Endodermal cell (in vitro differentiated cells): ENCODE measurements around the gene COL8A1. TPM values are rescaled to one million over a fixed set of nuclear protein-coding genes. Genes with fewer than 3 reads are reported as not detected.

ENCODE experiments used
- DNase-seq: peaks from one replicate; pipeline ENCODE4 v3.0.0-alpha.2; 2017
- H3K27ac ChIP-seq: 2 replicates; pipeline ENCODE4 v1.5.1; 2013; ENCODE audit warnings: mild to moderate bottlenecking, low read depth, low read length, moderate library complexity
- H3K27me3 ChIP-seq: 2 replicates; pipeline ENCODE4 v1.6.1; 2013; ENCODE audit warnings: mild to moderate bottlenecking, low read length, moderate library complexity; ENCODE audit not compliant: insufficient read depth, control insufficient read depth, poor library complexity, severe bottlenecking
- H3K36me3 ChIP-seq: 2 replicates; pipeline ENCODE4 v1.7.0; 2013; ENCODE audit warnings: mild to moderate bottlenecking, low read length, moderate library complexity; ENCODE audit not compliant: control insufficient read depth, insufficient read depth
- H3K4me1 ChIP-seq: one replicate; pipeline ENCODE4 v1.7.0; 2013; ENCODE audit warnings: low read length; ENCODE audit not compliant: control insufficient read depth, insufficient read depth
- H3K4me3 ChIP-seq: 2 replicates; pipeline ENCODE4 v1.5.1; 2013; ENCODE audit warnings: mild to moderate bottlenecking, low read length, moderate library complexity
- H3K9ac ChIP-seq: 2 replicates; pipeline ENCODE4 v1.6.1; 2013; ENCODE audit warnings: mild to moderate bottlenecking, low read length, moderate library complexity; ENCODE audit not compliant: poor library complexity, severe bottlenecking; ENCODE audit errors: extremely low read depth
- H3K9me3 ChIP-seq: 2 replicates; pipeline ENCODE4 v1.6.1; 2013; ENCODE audit warnings: mild to moderate bottlenecking, low read length, moderate library complexity; ENCODE audit not compliant: control insufficient read depth
- H3K27ac Mint-ChIP-seq: 2 replicates; pipeline ENCODE4 v1.8.0; 2020; ENCODE audit warnings: mixed read lengths
- H3K27me3 Mint-ChIP-seq: 2 replicates; pipeline ENCODE4 v1.8.0; 2021; ENCODE audit warnings: mild to moderate bottlenecking, mixed read lengths; ENCODE audit not compliant: insufficient read depth
- H3K36me3 Mint-ChIP-seq: 2 replicates; pipeline ENCODE4 v1.8.0; 2020; ENCODE audit warnings: low read depth, mixed read lengths
- H3K4me1 Mint-ChIP-seq: 2 replicates; pipeline ENCODE4 v1.8.0; 2020; ENCODE audit warnings: mixed read lengths
- H3K4me3 Mint-ChIP-seq: 2 replicates; pipeline ENCODE4 v1.8.0; 2020; ENCODE audit warnings: mild to moderate bottlenecking, moderate library complexity, mixed read lengths
- H3K9me3 Mint-ChIP-seq: 2 replicates; pipeline ENCODE4 v1.8.0; 2020; ENCODE audit warnings: mild to moderate bottlenecking, mixed read lengths
- CTCF ChIP-seq: fragments of 200-600 bp; sonication (generic); conservative IDR thresholded peaks from 2 replicates; pipeline ENCODE4 v1.5.0; 2021; ENCODE audit warnings: antibody characterized with exemption, mild to moderate bottlenecking
- WGBS, 2 experiments: methylation state at CpG; one replicate each; pipeline versions ENCODE4 v1.1.5 to v1.1.7; 2013; ENCODE audit warnings: missing lambda C conversion rate in 2 of 2, mixed read lengths in 1 of 2; ENCODE audit not compliant: insufficient coverage in 1 of 2, insufficient read length in 1 of 2; 5-methylcytosine and 5-hydroxymethylcytosine counted together
- total RNA-seq, 2 donors: library from RNA; stranded (reverse); fragmentation: NEBNext Ultra II Directional in 1 of 2; extraction: Animal tissue kit (Norgen Biotek cat#: 25700) in 1 of 2; gene quantifications; 2 replicates in 1 of 2; 3 replicates in 1 of 2; pipeline ENCODE4 v1.2.1, GENCODE V29; 2021

Gene COL8A1
- total RNA-seq, 2 donors from 2014 or later, result 3.5 to 3.9 TPM

DNA sequence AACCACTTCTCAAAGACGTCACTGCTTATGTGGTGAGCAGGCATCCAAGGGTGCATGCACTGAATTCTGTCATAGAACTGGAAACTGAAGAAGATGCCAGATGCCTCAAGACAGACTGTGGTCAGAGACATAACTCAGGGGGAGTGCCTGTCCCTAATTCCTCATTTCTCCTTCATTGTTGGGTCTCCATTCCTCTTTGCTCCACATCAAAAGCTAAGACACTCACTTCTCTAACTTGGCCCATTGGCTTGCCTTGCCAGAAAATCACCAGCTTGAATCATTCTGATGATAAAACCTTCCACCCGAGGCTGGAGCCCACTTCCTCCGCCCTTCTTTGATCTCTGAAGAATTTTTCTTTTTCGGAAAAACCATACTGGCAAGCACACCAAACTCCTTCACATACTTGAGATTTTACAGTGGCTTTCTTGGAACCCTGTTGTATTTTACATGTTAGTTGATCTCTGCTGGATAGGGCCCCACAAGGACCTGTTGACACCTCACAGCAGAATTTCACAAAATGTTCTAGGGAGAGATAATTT lies 69.9 kb downstream of the COL8A1 start:
- Histone ChIP-seq H3K27ac (no peak overlapping the region), H3K4me3 (no peak overlapping the region), H3K36me3 (no peaks in the 10 kb centered on the region), H3K4me1 (peaks cover 6% of the 10 kb centered on the region), H3K9ac (no peak overlapping the region), H3K9me3 (no peaks in the 10 kb centered on the region), H3K27me3 (no peaks in the 10 kb centered on the region)
- Mint-ChIP-seq H3K36me3 (no peaks in the 10 kb centered on the region), H3K27me3 (no peaks in the 10 kb centered on the region), H3K27ac (no peak overlapping the region), H3K4me1 (peaks cover 20% of the 10 kb centered on the region), H3K9me3 (no peaks in the 10 kb centered on the region), H3K4me3 (no peak overlapping the region)
- DNase-seq, result no peak
- WGBS, 2 experiments, result 86 to 93% methylated on average over 1 to 4 of the region's 4 CpGs
- TF ChIP-seq CTCF, result no peak

DNA sequence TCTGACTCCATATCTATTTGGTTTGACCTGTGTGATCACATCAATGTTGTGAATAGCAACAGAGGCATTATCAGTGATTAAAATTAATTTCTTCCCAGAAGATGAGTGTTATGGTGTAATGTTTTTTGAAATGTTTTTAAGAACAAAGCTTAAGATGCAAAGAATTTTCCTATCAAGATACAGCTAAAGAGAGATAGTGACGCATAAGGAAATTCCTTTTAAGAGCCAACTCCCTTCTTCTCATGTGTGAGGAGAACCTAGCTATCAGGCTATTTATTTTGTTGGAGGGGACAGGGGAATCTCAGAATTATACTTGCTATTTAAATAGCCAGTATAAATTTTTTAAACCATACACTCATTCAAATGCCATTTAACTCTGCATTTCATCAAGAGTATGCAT lies 71.3 kb downstream of the COL8A1 start:
- H3K36me3 ChIP-seq, result no peaks in the 10 kb centered on the region
- DNase-seq, result no peak
- H3K27me3 ChIP-seq, result no peaks in the 10 kb centered on the region
- no peak overlapping the region for H3K27ac ChIP-seq
- WGBS, 2 experiments, result 92% methylated on average over 1 of the region's 1 CpG; no CpG with 5 or more reads in 1 of the 2 experiments
- no peak overlapping the region for H3K27ac Mint-ChIP-seq
- H3K9ac ChIP-seq, result no peak overlapping the region
- TF ChIP-seq CTCF, result no peak
- peaks cover 13% of the 10 kb centered on the region for H3K4me1 ChIP-seq
- H3K9me3 ChIP-seq, result no peaks in the 10 kb centered on the region
- H3K4me3 Mint-ChIP-seq, result no peak overlapping the region
- no peak overlapping the region for H3K4me3 ChIP-seq
- no peaks in the 10 kb centered on the region for H3K27me3 Mint-ChIP-seq
- peaks cover 32% of the 10 kb centered on the region for H3K4me1 Mint-ChIP-seq
- H3K9me3 Mint-ChIP-seq, result no peaks in the 10 kb centered on the region
- no peaks in the 10 kb centered on the region for H3K36me3 Mint-ChIP-seq

DNA sequence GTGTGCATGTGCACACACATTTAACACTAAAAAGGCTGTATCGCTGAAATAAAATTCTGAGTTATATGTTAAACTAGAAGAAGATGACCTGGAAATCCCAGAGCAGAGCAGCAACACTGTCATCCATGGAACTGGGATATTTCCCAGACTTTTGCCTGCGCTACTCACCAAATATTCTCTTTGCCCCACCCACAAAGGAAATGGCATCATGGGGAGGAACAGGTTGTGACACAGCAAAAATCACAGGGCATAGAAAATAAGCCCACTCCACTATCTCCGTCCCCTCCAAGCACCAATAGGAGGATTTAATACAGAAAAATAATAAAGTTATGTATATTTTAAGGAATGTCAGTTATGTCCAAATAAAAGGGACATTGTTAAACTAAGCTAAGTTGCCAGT lies 71.7 kb downstream of the COL8A1 start:
- Histone ChIP-seq H3K27ac (no peak overlapping the region), H3K36me3 (no peaks in the 10 kb centered on the region), H3K4me3 (no peak overlapping the region), H3K27me3 (no peaks in the 10 kb centered on the region), H3K9ac (no peak overlapping the region), H3K4me1 (peaks cover 13% of the 10 kb centered on the region), H3K9me3 (no peaks in the 10 kb centered on the region)
- peaks cover 32% of the 10 kb centered on the region for H3K4me1 Mint-ChIP-seq
- H3K4me3 Mint-ChIP-seq, result no peak overlapping the region
- WGBS, 2 experiments, result 100% methylated on average over 2 of the region's 3 CpGs; no CpG with 5 or more reads in 1 of the 2 experiments
- TF ChIP-seq CTCF, result no peak
- no peaks in the 10 kb centered on the region for H3K36me3 Mint-ChIP-seq
- no peak for DNase-seq
- no peak overlapping the region for H3K27ac Mint-ChIP-seq
- H3K9me3 Mint-ChIP-seq, result no peaks in the 10 kb centered on the region
- no peaks in the 10 kb centered on the region for H3K27me3 Mint-ChIP-seq
